Mucosa of descending colon (tissue), 3 donors: ENCODE data around the gene KLF5. TPM values are rescaled to one million over a fixed set of nuclear protein-coding genes. Genes with fewer than 3 reads are reported as not detected.

ENCODE experiments used
- ATAC-seq: fragments of 200-7000 bp; cut with Tn5 transposase; one replicate; pipeline ENCODE4 v1.9.1; 2020; ENCODE audit warnings: mild to moderate bottlenecking, moderate library complexity
- DNase-seq, 3 donors: peaks; one replicate each; pipeline ENCODE4 v3.0.0-alpha.2; 2020
- H3K36me3 ChIP-seq: fragments of 200-600 bp; one replicate; pipeline ENCODE4 v1.8.0; 2021; ENCODE audit warnings: low read depth, mild to moderate bottlenecking
- H3K4me1 ChIP-seq: fragments of 200-600 bp; one replicate; pipeline ENCODE4 v1.8.0; 2021; ENCODE audit warnings: low read depth, mild to moderate bottlenecking
- H3K4me3 ChIP-seq: fragments of 200-600 bp; one replicate; pipeline ENCODE4 v1.8.0; 2021; ENCODE audit warnings: mild to moderate bottlenecking
- H3K9me3 ChIP-seq: fragments of 200-600 bp; one replicate; pipeline ENCODE4 v1.8.0; 2021; ENCODE audit warnings: mild to moderate bottlenecking
- CTCF ChIP-seq: fragments of 200-600 bp; IDR thresholded peaks from one replicate; pipeline ENCODE4 v1.8.0; 2022; ENCODE audit warnings: antibody characterized with exemption, mild to moderate bottlenecking
- intact Hi-C, 2 donors: fragments of 100-400 bp; cut with DNase I in 1 of 2; cut with micrococcal nuclease in 1 of 2; formaldehyde crosslinking; loops; one replicate each; pipeline versions ENCODE4 v1.11.0 to v1.11.1; 2022; cut with DNase I, micrococcal nuclease
- total RNA-seq, 3 donors: library from RNA; stranded (reverse); fragmentation: NEBNext Ultra II Directional in 2 of 3; extraction: Animal tissue kit (Norgen Biotek cat#: 25700) in 2 of 3; gene quantifications; one replicate each; pipeline versions ENCODE4 v1.2.1 to v1.2.4, GENCODE V29; 2021 to 2023
- donor health status: DM: no; HTN: no; CAD: no; lungs with moderate emphysema.
- donor health status: DM: no; HTN: no; CAD: no.
- donor health status: DM: no; HTN: yes; CAD: no.

The KLF5 gene
- total RNA-seq, 3 donors from 2014 or later, result 131 to 401 (median 330) TPM

GRCh38 chr13:73073050-73073449 lies 14.2 kb downstream of the KLF5 start:
- Histone ChIP-seq H3K36me3 (no peaks in the 10 kb centered on the region), H3K4me3 (no peak overlapping the region), H3K4me1 (peaks cover 22% of the 10 kb centered on the region), H3K9me3 (no peaks in the 10 kb centered on the region)
- no peak for ATAC-seq
- DNase-seq, result no peak
- intact Hi-C loops, result loop anchor here in 1 of 2 donors (10.0 kb wide), 1 partner anchor 192 kb away; no protein-coding TSS in a partner anchor
- no peak for TF ChIP-seq CTCF

GRCh38 chr13:73074014-73074413 lies 15.2 kb downstream of the KLF5 start:
- Histone ChIP-seq H3K4me1 (peaks cover 22% of the 10 kb centered on the region), H3K36me3 (no peaks in the 10 kb centered on the region), H3K4me3 (no peak overlapping the region), H3K9me3 (no peaks in the 10 kb centered on the region)
- TF ChIP-seq CTCF, result no peak
- ATAC-seq (no peak), DNase-seq (no peak)
- intact Hi-C loops, result loop anchor here in 1 of 2 donors (10.0 kb wide), 1 partner anchor 191 kb away; no protein-coding TSS in a partner anchor

- H3K4me3 ChIP-seq, result no peak overlapping the region
- DNase-seq (no peak), ATAC-seq (no peak)
- intact Hi-C loops, result loop anchor here in 1 of 2 donors (10.0 kb wide), 1 partner anchor 190 kb away; no protein-coding TSS in a partner anchor
- no peak for TF ChIP-seq CTCF
- H3K4me1 ChIP-seq, result peaks cover 22% of the 10 kb centered on the region
- no peaks in the 10 kb centered on the region for H3K9me3 ChIP-seq
- H3K36me3 ChIP-seq, result no peaks in the 10 kb centered on the region
Measured at GRCh38 chr13:73074926-73075325, 16.1 kb downstream of the KLF5 start.

- ATAC-seq, result peak; percentile 21
- Histone ChIP-seq H3K9me3 (no peaks in the 10 kb centered on the region), H3K36me3 (no peaks in the 10 kb centered on the region), H3K4me3 (no peak overlapping the region), H3K4me1 (peaks cover 22% of the 10 kb centered on the region)
- intact Hi-C loops, result loop anchor here in 1 of 2 donors (10.0 kb wide), 1 partner anchor 189 kb away; no protein-coding TSS in a partner anchor
- peak in 1 of 3 donors; percentile 50 for DNase-seq
- no peak for TF ChIP-seq CTCF
Measured at GRCh38 chr13:73075546-73075945, 16.7 kb downstream of the KLF5 start.

GRCh38 chr13:73075954-73076353 lies 17.1 kb downstream of the KLF5 start:
- Histone ChIP-seq H3K4me1 (peaks cover 22% of the 10 kb centered on the region), H3K9me3 (no peaks in the 10 kb centered on the region), H3K36me3 (no peaks in the 10 kb centered on the region), H3K4me3 (no peak overlapping the region)
- ATAC-seq (no peak), DNase-seq (no peak)
- no peak for TF ChIP-seq CTCF
- intact Hi-C loops, result loop anchor here in 1 of 2 donors (10.0 kb wide), 1 partner anchor 189 kb away; no protein-coding TSS in a partner anchor
